ENCODE data around the gene THUMPD2. TPM values are rescaled to one million over a fixed set of nuclear protein-coding genes. Genes with fewer than 3 reads are reported as not detected.

Gene THUMPD2
- polyA plus RNA-seq, 1 donor from 2014 or later: 24.7 TPM

- Histone ChIP-seq H3K27ac (ENCODE audit: low read length) (no peak overlapping the region), H2AFZ (ENCODE audit: low read depth, low read length) (no peak overlapping the region), H3K79me2 (replicated peaks; ENCODE audit: insufficient read depth, low read length) (peaks cover 17% of the 10 kb centered on the region), H3K9me3 (ENCODE audit: low read length) (no peaks in the 10 kb centered on the region), H3K9ac (ENCODE audit: low read length) (peak overlapping the region; percentile 72), H3K9me2 (ENCODE audit: insufficient read depth, low read length) (no peaks in the 10 kb centered on the region), H4K20me1 (ENCODE audit: insufficient read depth) (no peaks in the 10 kb centered on the region), H3K4me3 (ENCODE audit: low read length) (peak overlapping the region; percentile 84), H3F3A (ENCODE audit: insufficient read depth, low read length, poor library complexity, severe bottlenecking) (no peaks in the 10 kb centered on the region), H3K27me3 (ENCODE audit: insufficient read depth, low read depth, low read length) (no peaks in the 10 kb centered on the region), H3K36me3 (ENCODE audit: insufficient read depth, low read length) (no peaks in the 10 kb centered on the region), H3K4me2 (ENCODE audit: low read length) (no peak overlapping the region)
- no peak for TF ChIP-seq EZH2 (IDR thresholded peaks at IDR 0.05; ENCODE audit: borderline replicate concordance, insufficient read depth, low read length, poor library complexity, severe bottlenecking)
- TF ChIP-seq CTCF (IDR thresholded peaks at IDR 0.05; ENCODE audit: poor library complexity, severe bottlenecking): no peak
- TF ChIP-seq MXI1 (conservative IDR thresholded peaks at IDR 0.05; ENCODE audit: poor library complexity, severe bottlenecking): no peak
- no peak for TF ChIP-seq EP300 (conservative IDR thresholded peaks at IDR 0.05; ENCODE audit: poor library complexity, severe bottlenecking)
- TF ChIP-seq REST (IDR thresholded peaks at IDR 0.05; ENCODE audit: borderline replicate concordance): no peak
- TF ChIP-seq TAF1 (IDR thresholded peaks at IDR 0.05; ENCODE audit: low read depth): no peak
These were observed 338 bp upstream of the THUMPD2 start for GRCh38 chr2:39779341-39779851.

GRCh38 chr2:39778233-39778632 is 825 bp downstream of the THUMPD2 start:
- no peaks in the 10 kb centered on the region for H3F3A ChIP-seq (ENCODE audit: insufficient read depth, low read length, poor library complexity, severe bottlenecking)
- H3K9me3 ChIP-seq (ENCODE audit: low read length): no peaks in the 10 kb centered on the region
- no peaks in the 10 kb centered on the region for H4K20me1 ChIP-seq (ENCODE audit: insufficient read depth)
- H3K36me3 ChIP-seq (ENCODE audit: insufficient read depth, low read length): no peaks in the 10 kb centered on the region
- no peaks in the 10 kb centered on the region for H3K9me2 ChIP-seq (ENCODE audit: insufficient read depth, low read length)
- no peak overlapping the region for H3K27ac ChIP-seq (ENCODE audit: low read length)
- TF ChIP-seq CTCF (IDR thresholded peaks at IDR 0.05; ENCODE audit: poor library complexity, severe bottlenecking): no peak
- TF ChIP-seq SMC3 (conservative IDR thresholded peaks at IDR 0.05; ENCODE audit: poor library complexity): no peak
- TF ChIP-seq EZH2 (IDR thresholded peaks at IDR 0.05; ENCODE audit: borderline replicate concordance, insufficient read depth, low read length, poor library complexity, severe bottlenecking): no peak
- no peak for TF ChIP-seq EP300 (conservative IDR thresholded peaks at IDR 0.05; ENCODE audit: poor library complexity, severe bottlenecking)
- TF ChIP-seq REST (IDR thresholded peaks at IDR 0.05; ENCODE audit: borderline replicate concordance): no peak
- no peak for TF ChIP-seq POLR2AphosphoS5 (IDR thresholded peaks at IDR 0.05)
- TF ChIP-seq MXI1 (conservative IDR thresholded peaks at IDR 0.05; ENCODE audit: poor library complexity, severe bottlenecking): no peak
- TF ChIP-seq RAD21 (conservative IDR thresholded peaks at IDR 0.05): no peak
- TF ChIP-seq TAF1 (IDR thresholded peaks at IDR 0.05; ENCODE audit: low read depth): no peak
- peak overlapping the region; percentile 77 for H2AFZ ChIP-seq (ENCODE audit: low read depth, low read length)
- H3K9ac ChIP-seq (ENCODE audit: low read length): peak overlapping the region; percentile 72
- no peaks in the 10 kb centered on the region for H3K27me3 ChIP-seq (ENCODE audit: insufficient read depth, low read depth, low read length)
- peak overlapping the region; percentile 53 for H3K4me2 ChIP-seq (ENCODE audit: low read length)
- H3K79me2 ChIP-seq (replicated peaks; ENCODE audit: insufficient read depth, low read length): peaks cover 25% of the 10 kb centered on the region
- H3K4me3 ChIP-seq (ENCODE audit: low read length): peak overlapping the region; percentile 84

Data from neural cell (in vitro differentiated cells).